H1 (cell line): ENCODE measurements around the gene RHBDD1. TPM values are rescaled to one million over a fixed set of nuclear protein-coding genes. Genes with fewer than 3 reads are reported as not detected.

Experiments used
- RNF2 ChIP-seq: fragments of 200-900, 300-1000 bp; sonication (generic); IDR thresholded peaks from 2 replicates; pipeline ENCODE4 v1.7.1; 2016; ENCODE audit warnings: borderline replicate concordance, low read depth, mild to moderate bottlenecking, antibody characterized with exemption, low read length; ENCODE audit not compliant: poor library complexity, severe bottlenecking; ENCODE audit errors: missing control alignments
- polyA plus RNA-seq, 7 experiments: library from polyadenylated mRNA; depleted of rRNA in 3 of 7; stranded (reverse) in 5 of 7; unstranded in 2 of 7; fragments of >200 nt in 5 of 7; fragments of 200-250 nt in 2 of 7; gene quantifications; 1 replicate in 5 of 7; 2 replicates in 1 of 7; 4 replicates in 1 of 7; pipeline versions ENCODE4 v1.2.1 to v1.2.3, GENCODE V29; 2011 to 2013; ENCODE audit warnings: missing spikeins in 2 of 7, mixed read lengths in 2 of 7
- total RNA-seq: library from RNA; stranded (reverse); fragmentation: NEBNext Ultra II Directional; extraction: Animal tissue kit (Norgen Biotek cat#: 25700); gene quantifications from 2 replicates; pipeline ENCODE4 v1.2.1, GENCODE V29; 2021

RHBDD1 gene
- total and polyA plus RNA-seq, 2 of the 8 experiments (the other 6 are each of a cell fraction or from before 2014, with no cell fraction given): 10.5 to 23.1 TPM

DNA sequence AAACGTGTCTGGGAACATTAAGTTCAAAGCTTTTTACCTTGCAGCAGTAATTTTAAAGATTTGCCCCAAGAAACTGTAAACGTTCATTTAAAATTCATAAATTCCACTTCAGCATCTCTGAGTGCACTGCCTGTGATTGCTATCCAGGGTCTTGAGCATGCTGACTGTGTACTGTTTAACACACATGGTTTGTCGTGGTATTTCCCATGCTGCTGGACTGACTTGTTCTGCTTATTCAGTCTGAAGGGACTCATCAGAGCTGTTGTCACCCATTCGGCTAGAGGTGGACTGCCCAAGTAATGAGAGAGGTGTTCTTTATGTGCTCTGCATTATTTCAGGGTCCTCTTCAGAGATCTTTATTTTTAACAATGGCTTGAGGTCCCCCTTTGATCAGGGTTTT lies 53.1 kb downstream of the RHBDD1 start (continued):
- no peak for TF ChIP-seq RNF2
